ENCODE measurements around the gene CPSF3. TPM values are rescaled to one million over a fixed set of nuclear protein-coding genes. Genes with fewer than 3 reads are reported as not detected.

CPSF3 gene
- total RNA-seq, 4 donors from 2014 or later, result 20.5 to 48.5 (median 29.2) TPM

GRCh38 chr2:9477914-9478313 is 54.5 kb downstream of the CPSF3 start:
- 88% methylated on average over 7 of the region's 7 CpGs for WGBS
- H3K27me3 ChIP-seq, result no peaks in the 10 kb centered on the region
- peaks cover 41% of the 10 kb centered on the region for H3K36me3 ChIP-seq
- no peak overlapping the region for H3K4me3 ChIP-seq
- H3K27ac ChIP-seq, result no peak overlapping the region
- DNase-seq (ENCODE audit: low spot score in 2 of 2), result no peak
- TF ChIP-seq CTCF (IDR thresholded peaks at IDR 0.05) (no peak), POLR2A (IDR thresholded peaks at IDR 0.05) (no peak), EP300 (IDR thresholded peaks at IDR 0.05) (no peak), POLR2AphosphoS5 (IDR thresholded peaks at IDR 0.05) (no peak)
- peaks cover 31% of the 10 kb centered on the region for H3K4me1 ChIP-seq
- H3K9me3 ChIP-seq, result no peaks in the 10 kb centered on the region

GRCh38 chr2:9478526-9478925 is 55.1 kb downstream of the CPSF3 start:
- Histone ChIP-seq H3K4me1 (peaks cover 28% of the 10 kb centered on the region), H3K4me3 (no peak overlapping the region), H3K27ac (no peak overlapping the region), H3K9me3 (no peaks in the 10 kb centered on the region), H3K36me3 (peaks cover 47% of the 10 kb centered on the region), H3K27me3 (no peaks in the 10 kb centered on the region)
- no peak for TF ChIP-seq POLR2A (IDR thresholded peaks at IDR 0.05)
- no peak for TF ChIP-seq EP300 (IDR thresholded peaks at IDR 0.05)
- TF ChIP-seq POLR2AphosphoS5 (IDR thresholded peaks at IDR 0.05), result no peak
- no peak for TF ChIP-seq CTCF (IDR thresholded peaks at IDR 0.05)
- 91% methylated on average over 3 of the region's 3 CpGs for WGBS
- no peak for DNase-seq (ENCODE audit: low spot score in 2 of 2)

GRCh38 chr2:9480157-9480556 is 56.7 kb downstream of the CPSF3 start:
- peaks cover 64% of the 10 kb centered on the region for H3K36me3 ChIP-seq
- 94% methylated on average over 4 of the region's 4 CpGs for WGBS

GRCh38 chr2:9483107-9483506 is 59.7 kb downstream of the CPSF3 start:
- H3K4me1 ChIP-seq, result no peaks in the 10 kb centered on the region
- peaks cover 91% of the 10 kb centered on the region for H3K36me3 ChIP-seq
- TF ChIP-seq POLR2A (IDR thresholded peaks at IDR 0.05) (no peak), POLR2AphosphoS5 (IDR thresholded peaks at IDR 0.05) (no peak), CTCF (IDR thresholded peaks at IDR 0.05) (no peak), EP300 (IDR thresholded peaks at IDR 0.05) (no peak)
- no peak overlapping the region for H3K27ac ChIP-seq
- no peak for DNase-seq (ENCODE audit: low spot score in 2 of 2)
- no peaks in the 10 kb centered on the region for H3K9me3 ChIP-seq
- H3K27me3 ChIP-seq, result no peaks in the 10 kb centered on the region
- H3K4me3 ChIP-seq, result no peak overlapping the region

More at GRCh38 chr2:9480157-9480556, 56.7 kb downstream of the CPSF3 start:
- Histone ChIP-seq H3K9me3 (no peaks in the 10 kb centered on the region), H3K27ac (no peak overlapping the region), H3K4me3 (no peak overlapping the region), H3K27me3 (no peaks in the 10 kb centered on the region), H3K4me1 (peaks cover 19% of the 10 kb centered on the region)
- TF ChIP-seq CTCF (IDR thresholded peaks at IDR 0.05) (no peak), POLR2A (IDR thresholded peaks at IDR 0.05) (no peak), POLR2AphosphoS5 (IDR thresholded peaks at IDR 0.05) (no peak), EP300 (IDR thresholded peaks at IDR 0.05) (no peak)
- no peak for DNase-seq (ENCODE audit: low spot score in 2 of 2)

GRCh38 chr2:9484533-9484932 is 61.1 kb downstream of the CPSF3 start:
- no peak for TF ChIP-seq CTCF (IDR thresholded peaks at IDR 0.05)
- no peak for TF ChIP-seq POLR2AphosphoS5 (IDR thresholded peaks at IDR 0.05)
- no peak for TF ChIP-seq EP300 (IDR thresholded peaks at IDR 0.05)
- TF ChIP-seq POLR2A (IDR thresholded peaks at IDR 0.05), result no peak
- Histone ChIP-seq H3K4me3 (no peak overlapping the region), H3K27me3 (no peaks in the 10 kb centered on the region), H3K9me3 (no peaks in the 10 kb centered on the region), H3K27ac (no peak overlapping the region), H3K4me1 (no peaks in the 10 kb centered on the region), H3K36me3 (peaks cover 96% of the 10 kb centered on the region)
- WGBS, result 91% methylated on average over 5 of the region's 5 CpGs
- DNase-seq (ENCODE audit: low spot score in 2 of 2), result no peak

Data from suprapubic skin (tissue), 4 donors.